Testis (tissue), 3 donors: Measurements from ENCODE around the gene CCNY. TPM values are rescaled to one million over a fixed set of nuclear protein-coding genes. Genes with fewer than 3 reads are reported as not detected.
"Not testable (repeated sequence)": the region's sequence is repeated elsewhere in the genome, so short reads cannot be mapped to it uniquely, and the experiment has no call there.

Source experiments
- DNase-seq: peaks from one replicate; pipeline ENCODE4 v3.0.0-alpha.2; 2019
- H3K27ac ChIP-seq, 2 donors: fragments of 200-600 bp; sonication (generic); one replicate each; pipeline ENCODE4 v1.5.1; 2019
- H3K27me3 ChIP-seq: fragments of 200-600 bp; sonication (generic); one replicate; pipeline ENCODE4 v1.5.1; 2019
- H3K36me3 ChIP-seq: fragments of 200-600 bp; sonication (generic); one replicate; pipeline ENCODE4 v1.5.1; 2017; ENCODE audit warnings: low read depth; ENCODE audit errors: missing control alignments
- H3K4me1 ChIP-seq: fragments of 200-600 bp; sonication (generic); one replicate; pipeline ENCODE4 v1.5.1; 2019
- H3K4me3 ChIP-seq, 2 donors: fragments of 200-600 bp; sonication (generic); one replicate each; pipeline ENCODE4 v1.5.1; 2017 to 2019
- H3K9me3 ChIP-seq: fragments of 200-600 bp; sonication (generic); one replicate; pipeline ENCODE4 v1.5.1; 2017
- POLR2A ChIP-seq: fragments of 450-650 bp; IDR thresholded peaks from one replicate; pipeline ENCODE4 v1.6.1; 2017; ENCODE audit warnings: antibody characterized with exemption, mild to moderate bottlenecking, moderate library complexity
- WGBS, 2 donors: methylation state at CpG; one replicate each; pipeline ENCODE4 v1.1.5; 2018; 5-methylcytosine and 5-hydroxymethylcytosine counted together
- intact Hi-C: fragments of 100-400 bp; cut with DNase I; formaldehyde crosslinking; loops from one replicate; pipeline ENCODE4 v1.15.1; 2023; ENCODE audit warnings: low total_unique reads
- polyA plus RNA-seq: library from polyadenylated mRNA; stranded (reverse); fragments of 350-450 nt; fragmentation: Illumina TruSeq; extraction: RNeasy Lipid Tissue Mini Kit (QIAGEN cat#74804); gene quantifications from one replicate; pipeline ENCODE4 v1.2.3, GENCODE V29; 2014; ENCODE audit warnings: low read depth, low replicate concordance; ENCODE audit not compliant: insufficient read depth
- total RNA-seq, 2 donors: library from RNA; depleted of rRNA; stranded (reverse); fragments of >200 nt; gene quantifications; one replicate each; pipeline ENCODE4 v1.2.3, GENCODE V29; 2016
- TF ChIP-seq, protein P1 (sequence below), 3 experiments: fragments of 450-650 bp in 2 of 3; fragments of 200-600 bp in 1 of 3; sonication (generic) in 1 of 3; IDR thresholded peaks; one replicate each; pipeline ENCODE4 v1.5.1; 2016 to 2019; ENCODE audit warnings: antibody characterized with exemption in 3 of 3, mild to moderate bottlenecking in 2 of 3, moderate library complexity in 1 of 3

Gene CCNY
- total and polyA plus RNA-seq, 3 donors from 2014 or later, result 103 to 380 (median 132) TPM

DNA sequence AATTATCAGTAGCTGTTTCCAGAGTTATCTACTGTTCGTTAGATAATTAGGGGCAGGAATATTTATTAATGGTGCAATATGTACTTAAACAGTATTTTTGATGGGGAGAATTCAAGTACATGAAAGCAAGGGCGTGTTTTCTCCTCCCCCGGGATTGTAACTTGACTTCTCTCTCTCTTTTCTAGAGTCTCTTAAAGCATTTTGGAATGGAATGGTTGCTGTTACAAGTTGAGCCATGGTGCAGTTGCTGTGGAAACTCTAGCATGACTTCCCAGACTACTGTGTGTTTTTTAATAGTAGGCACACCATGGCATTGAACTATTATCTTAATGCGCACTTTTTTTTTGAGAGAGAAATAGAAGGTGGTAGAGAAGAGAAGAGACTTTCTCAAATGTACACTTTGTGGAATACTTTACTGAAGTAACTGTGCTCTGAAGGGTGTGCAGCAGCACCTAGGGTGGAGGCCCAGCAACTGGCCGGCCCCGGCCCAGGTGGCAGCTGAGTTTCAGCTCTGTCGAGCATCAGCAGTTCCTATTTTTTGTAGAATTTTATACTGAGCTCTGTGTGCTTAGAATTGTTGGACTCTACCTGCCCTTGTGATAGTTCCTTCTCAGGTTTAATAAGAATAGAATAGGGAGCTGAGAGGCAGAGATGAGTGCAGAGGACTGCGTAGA lies 64.4 kb downstream of the CCNY start:
- WGBS, 2 donors, result 68 to 70% methylated on average over 8 of the region's 8 CpGs
- no peak for DNase-seq
- TF ChIP-seq, protein P1, sequence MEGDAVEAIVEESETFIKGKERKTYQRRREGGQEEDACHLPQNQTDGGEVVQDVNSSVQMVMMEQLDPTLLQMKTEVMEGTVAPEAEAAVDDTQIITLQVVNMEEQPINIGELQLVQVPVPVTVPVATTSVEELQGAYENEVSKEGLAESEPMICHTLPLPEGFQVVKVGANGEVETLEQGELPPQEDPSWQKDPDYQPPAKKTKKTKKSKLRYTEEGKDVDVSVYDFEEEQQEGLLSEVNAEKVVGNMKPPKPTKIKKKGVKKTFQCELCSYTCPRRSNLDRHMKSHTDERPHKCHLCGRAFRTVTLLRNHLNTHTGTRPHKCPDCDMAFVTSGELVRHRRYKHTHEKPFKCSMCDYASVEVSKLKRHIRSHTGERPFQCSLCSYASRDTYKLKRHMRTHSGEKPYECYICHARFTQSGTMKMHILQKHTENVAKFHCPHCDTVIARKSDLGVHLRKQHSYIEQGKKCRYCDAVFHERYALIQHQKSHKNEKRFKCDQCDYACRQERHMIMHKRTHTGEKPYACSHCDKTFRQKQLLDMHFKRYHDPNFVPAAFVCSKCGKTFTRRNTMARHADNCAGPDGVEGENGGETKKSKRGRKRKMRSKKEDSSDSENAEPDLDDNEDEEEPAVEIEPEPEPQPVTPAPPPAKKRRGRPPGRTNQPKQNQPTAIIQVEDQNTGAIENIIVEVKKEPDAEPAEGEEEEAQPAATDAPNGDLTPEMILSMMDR (IDR thresholded peaks at IDR 0.05), result no peak
- no peak for TF ChIP-seq POLR2A

GRCh38 chr10:35403491-35403890 lies 67.2 kb downstream of the CCNY start:
- H3K4me3 ChIP-seq, H3K27me3 ChIP-seq, H3K9me3 ChIP-seq, H3K36me3 ChIP-seq, DNase-seq, H3K27ac ChIP-seq: not testable (repeated sequence)
- WGBS, 2 donors, result 96 to 97% methylated on average over 5 of the region's 5 CpGs
- intact Hi-C loops, result loop anchor here (10.0 kb wide), 1 partner anchor 91 kb away; no protein-coding TSS in a partner anchor
- H3K4me1 ChIP-seq, result peaks cover 20% of the 10 kb centered on the region

More for the DNA sequence above, 64.4 kb downstream of the CCNY start:
- intact Hi-C loops, result loop anchor here (10.0 kb wide), 1 partner anchor 94 kb away; no protein-coding TSS in a partner anchor
- H3K27ac ChIP-seq, result no peak overlapping the region
- no peak overlapping the region for H3K4me3 ChIP-seq
- peaks cover 22% of the 10 kb centered on the region for H3K4me1 ChIP-seq
- no peaks in the 10 kb centered on the region for H3K36me3 ChIP-seq
- H3K9me3 ChIP-seq, result no peaks in the 10 kb centered on the region
- no peaks in the 10 kb centered on the region for H3K27me3 ChIP-seq

DNA sequence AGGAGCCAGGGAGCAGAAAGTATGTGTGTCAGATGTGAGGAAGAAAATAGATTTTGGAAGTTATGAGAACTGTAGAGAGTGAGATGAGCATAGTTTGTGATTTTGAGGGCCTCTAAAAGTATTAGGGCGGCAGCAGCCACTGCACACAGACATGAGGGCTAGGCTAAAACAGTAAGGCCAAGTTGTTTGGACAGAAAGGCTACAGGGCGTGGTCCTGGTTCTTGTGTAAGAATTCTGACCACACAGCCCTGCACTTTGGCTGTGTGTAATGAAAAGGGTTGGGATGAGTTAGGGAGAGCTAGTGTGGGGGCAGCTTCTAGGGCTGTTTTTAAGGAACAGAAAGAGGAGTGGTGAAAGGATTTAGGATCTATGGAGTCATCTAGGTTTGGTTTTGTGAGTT lies 67.8 kb downstream of the CCNY start:
- H3K4me1 ChIP-seq, result peaks cover 19% of the 10 kb centered on the region
- intact Hi-C loops, result loop anchor here (10.0 kb wide), 1 partner anchor 91 kb away; no protein-coding TSS in a partner anchor
- H3K27me3 ChIP-seq, H3K4me3 ChIP-seq, H3K27ac ChIP-seq, H3K9me3 ChIP-seq, H3K36me3 ChIP-seq, DNase-seq: not testable (repeated sequence)
- WGBS, 2 donors, result 89 to 96% methylated on average over 2 of the region's 2 CpGs

DNA sequence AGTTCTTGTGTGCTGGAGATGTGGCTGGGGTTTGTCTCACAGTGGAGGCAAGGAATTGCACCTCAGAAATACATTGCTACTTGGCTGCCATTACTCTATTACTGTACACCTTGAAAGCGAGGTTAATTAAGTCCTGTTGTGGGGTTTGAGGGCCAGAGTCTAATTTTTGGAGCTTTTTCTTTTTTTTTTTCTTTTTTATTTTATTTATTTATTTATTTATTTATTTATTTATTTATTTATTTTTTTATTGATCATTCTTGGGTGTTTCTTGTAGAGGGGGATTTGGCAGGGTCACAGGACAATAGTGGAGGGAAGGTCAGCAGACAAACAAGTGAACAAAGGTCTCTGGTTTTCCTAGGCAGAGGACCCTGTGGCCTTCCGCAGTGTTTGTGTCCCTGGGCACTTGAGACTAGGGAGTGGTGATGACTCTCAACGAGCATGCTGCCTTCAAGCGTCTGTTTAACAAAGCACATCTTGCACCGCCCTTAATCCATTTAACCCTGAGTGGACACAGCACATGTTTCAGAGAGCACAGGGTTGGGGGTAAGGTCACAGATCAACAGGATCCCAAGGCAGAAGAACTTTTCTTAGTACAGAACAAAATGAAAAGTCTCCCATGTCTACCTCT lies 69.8 kb downstream of the CCNY start:
- H3K4me1 ChIP-seq, H3K27me3 ChIP-seq, DNase-seq, H3K9me3 ChIP-seq, H3K4me3 ChIP-seq, H3K36me3 ChIP-seq, H3K27ac ChIP-seq: not testable (repeated sequence)
- WGBS, 2 donors, result 84 to 93% methylated on average over 2 to 4 of the region's 5 CpGs
- intact Hi-C loops, result loop anchor here (10.0 kb wide), 1 partner anchor 89 kb away; no protein-coding TSS in a partner anchor

DNA sequence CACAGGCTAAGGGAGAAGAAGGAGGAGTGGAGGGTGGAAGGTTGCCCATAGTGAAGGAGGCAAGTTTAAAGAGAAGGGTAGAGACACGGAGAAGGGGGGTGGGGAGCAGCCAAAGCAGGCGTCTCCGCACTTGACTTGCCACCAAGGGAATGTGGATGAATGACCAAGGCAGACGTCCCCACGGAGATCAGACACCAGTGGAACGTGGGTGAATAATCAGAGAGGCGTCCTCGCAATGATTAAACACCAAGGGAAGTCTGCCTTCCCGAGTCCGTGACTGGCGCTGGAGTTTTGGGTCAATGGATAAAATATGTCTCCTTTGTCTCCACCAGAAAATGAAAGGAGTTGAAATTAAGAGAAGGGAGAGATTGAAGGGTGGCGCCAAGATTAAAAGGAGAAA lies 71.4 kb downstream of the CCNY start:
- H3K4me1 ChIP-seq, result peaks cover 16% of the 10 kb centered on the region
- not testable (repeated sequence) for H3K4me3 ChIP-seq, DNase-seq, H3K27me3 ChIP-seq, H3K9me3 ChIP-seq, H3K27ac ChIP-seq, H3K36me3 ChIP-seq
- intact Hi-C loops, result loop anchor here (10.0 kb wide), 1 partner anchor 87 kb away; no protein-coding TSS in a partner anchor
- 95 to 98% methylated on average over 12 of the region's 12 CpGs for WGBS, 2 donors

DNA sequence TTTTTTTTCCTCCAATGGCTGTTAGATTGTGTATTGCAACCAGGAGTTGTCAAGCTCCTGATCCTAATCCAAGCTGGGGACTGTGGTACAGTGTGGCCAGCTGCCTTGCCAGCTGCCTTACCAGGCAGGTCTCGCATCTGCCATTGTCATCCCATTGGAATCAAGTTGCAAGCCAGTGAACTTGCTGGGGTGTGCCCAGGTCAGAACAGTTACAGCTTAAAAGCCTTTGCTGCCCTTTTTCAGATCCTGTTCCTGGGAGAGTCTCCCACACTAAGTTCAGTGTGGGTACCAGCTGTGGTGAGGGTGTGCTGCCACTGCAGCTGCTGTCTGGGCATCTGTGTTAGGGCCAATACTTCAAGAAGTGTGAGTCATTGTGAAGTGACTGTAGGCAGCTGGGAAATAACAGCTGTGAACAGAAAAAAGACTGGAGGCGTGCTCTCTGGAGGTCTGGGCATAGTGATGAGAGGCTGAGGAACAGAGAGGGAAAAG lies 72.8 kb downstream of the CCNY start:
- no peaks in the 10 kb centered on the region for H3K9me3 ChIP-seq
- no peaks in the 10 kb centered on the region for H3K27me3 ChIP-seq
- peaks cover 16% of the 10 kb centered on the region for H3K4me1 ChIP-seq
- 88 to 92% methylated on average over 2 of the region's 2 CpGs for WGBS, 2 donors
- TF ChIP-seq, protein P1 (IDR thresholded peaks at IDR 0.05), result no peak
- TF ChIP-seq POLR2A, result no peak
- intact Hi-C loops, result loop anchor here (10.0 kb wide), 1 partner anchor 86 kb away; no protein-coding TSS in a partner anchor
- DNase-seq, result no peak
- no peak overlapping the region for H3K27ac ChIP-seq
- H3K4me3 ChIP-seq, result no peak overlapping the region
- no peaks in the 10 kb centered on the region for H3K36me3 ChIP-seq
